ENCODE measurements around the gene BICD1.
A peak's percentile ranks its signal among the peaks of the same experiment; 100 is the strongest.
"Not testable (repeated sequence)": the region's sequence is repeated elsewhere in the genome, so short reads cannot be mapped to it uniquely, and the experiment has no call there.

BICD1 gene

GRCh38 chr12:32242641-32243040 lies 136.0 kb downstream of the BICD1 start:
- DNase-seq (ENCODE audit: low read depth in 2 of 2) = no peak

GRCh38 chr12:32248441-32249140 lies 141.9 kb downstream of the BICD1 start:
- peak; percentile 33 to 39 for DNase-seq (ENCODE audit: low read depth in 2 of 2)

- no peak for DNase-seq (ENCODE audit: low read depth in 2 of 2)
These were observed 143.1 kb downstream of the BICD1 start for GRCh38 chr12:32249777-32250176.

- DNase-seq (ENCODE audit: low read depth in 2 of 2) = no peak
These were observed 145.8 kb downstream of the BICD1 start for GRCh38 chr12:32252199-32253073.

GRCh38 chr12:32253154-32253790 lies 146.6 kb downstream of the BICD1 start:
- DNase-seq (ENCODE audit: low read depth in 2 of 2) = no peak

- no peak for DNase-seq (ENCODE audit: low read depth in 2 of 2)
These were observed 147.8 kb downstream of the BICD1 start for GRCh38 chr12:32254260-32254956.

- DNase-seq (ENCODE audit: low read depth in 2 of 2) = no peak
These were observed 148.9 kb downstream of the BICD1 start for GRCh38 chr12:32255588-32255987.

- DNase-seq (ENCODE audit: low read depth in 2 of 2) = no peak
These were observed 151.2 kb downstream of the BICD1 start for GRCh38 chr12:32257695-32258496.

GRCh38 chr12:32260696-32261095 lies 154.0 kb downstream of the BICD1 start:
- no peak for DNase-seq (ENCODE audit: low read depth in 2 of 2)

GRCh38 chr12:32261638-32262037 lies 155.0 kb downstream of the BICD1 start:
- no peak for DNase-seq (ENCODE audit: low read depth in 2 of 2)

GRCh38 chr12:32264961-32265360 lies 158.3 kb downstream of the BICD1 start:
- peak; percentile 43 to 56 for DNase-seq (ENCODE audit: low read depth in 2 of 2)

- no peak for DNase-seq (ENCODE audit: low read depth in 2 of 2)
These were observed 158.8 kb downstream of the BICD1 start for GRCh38 chr12:32265456-32265855.

- DNase-seq (ENCODE audit: low read depth in 2 of 2) = no peak
These were observed 159.3 kb downstream of the BICD1 start for GRCh38 chr12:32265951-32266350.

GRCh38 chr12:32266756-32267155 lies 160.1 kb downstream of the BICD1 start:
- DNase-seq (ENCODE audit: low read depth in 2 of 2) = no peak

GRCh38 chr12:32270818-32271710 lies 164.4 kb downstream of the BICD1 start:
- DNase-seq (ENCODE audit: low read depth in 2 of 2) = no peak

- no peak for DNase-seq (ENCODE audit: low read depth in 2 of 2)
These were observed 165.8 kb downstream of the BICD1 start for GRCh38 chr12:32272465-32272864.

- DNase-seq (ENCODE audit: low read depth in 2 of 2) = no peak
These were observed 166.4 kb downstream of the BICD1 start for GRCh38 chr12:32273063-32273522.

GRCh38 chr12:32273712-32274111 lies 167.1 kb downstream of the BICD1 start:
- no peak for DNase-seq (ENCODE audit: low read depth in 2 of 2)

- no peak for DNase-seq (ENCODE audit: low read depth in 2 of 2)
These were observed 168.0 kb downstream of the BICD1 start for GRCh38 chr12:32274665-32275064.

- not testable (repeated sequence) for DNase-seq (ENCODE audit: low read depth in 2 of 2)
These were observed 168.9 kb downstream of the BICD1 start for GRCh38 chr12:32275520-32275919.

Measured in fibroblast of skin of left quadriceps (primary cell).